HepG2 (cell line): ENCODE data around the gene ZFHX3. TPM values are rescaled to one million over a fixed set of nuclear protein-coding genes. Genes with fewer than 3 reads are reported as not detected.

Experiments used
- ARHGAP35 ChIP-seq: sonication (generic); formaldehyde crosslinking; IDR thresholded peaks from 2 replicates; pipeline ENCODE4 v1.9.0; 2022; ENCODE audit warnings: mild to moderate bottlenecking, inconsistent platforms, moderate library complexity, missing genetic modification reagents, borderline replicate concordance
- CBX2 ChIP-seq, 2 experiments: fragments of 200-600 bp in 1 of 2; sonication (generic); formaldehyde crosslinking in 1 of 2; IDR thresholded peaks; 2 replicates each; pipeline versions ENCODE4 v1.7.0 to v1.8.1; 2018 to 2022; ENCODE audit warnings: low read depth in 2 of 2, low read length in 1 of 2, mild to moderate bottlenecking in 1 of 2, missing genetic modification reagents in 1 of 2
- EED ChIP-seq: sonication (generic); formaldehyde crosslinking; IDR thresholded peaks from 2 replicates; pipeline ENCODE4 v1.5.0; 2020; ENCODE audit warnings: mild to moderate bottlenecking, missing genetic modification reagents
- GLMP ChIP-seq: sonication (generic); formaldehyde crosslinking; IDR thresholded peaks from 2 replicates; pipeline ENCODE4 v1.9.0; 2021; ENCODE audit warnings: missing genetic modification reagents, mild to moderate bottlenecking, borderline replicate concordance
- HCFC1 ChIP-seq: fragments of 150-350 bp; IDR thresholded peaks from 2 replicates; pipeline ENCODE4 v1.6.1; 2014; ENCODE audit warnings: low read depth, low read length
- HNRNPL ChIP-seq: fragments of 200-400 bp; formaldehyde crosslinking; IDR thresholded peaks from 2 replicates; pipeline ENCODE4 v1.6.1; 2017; ENCODE audit warnings: mild to moderate bottlenecking, low read depth, low read length
- MAFG ChIP-seq: sonication (generic); formaldehyde crosslinking; IDR thresholded peaks from 2 replicates; pipeline ENCODE4 v1.5.1; 2020; ENCODE audit warnings: mild to moderate bottlenecking, missing genetic modification reagents
- NBN ChIP-seq: fragments of 450-650 bp; conservative IDR thresholded peaks from 2 replicates; pipeline ENCODE4 v1.6.1; 2017
- NRL ChIP-seq: sonication (generic); formaldehyde crosslinking; IDR thresholded peaks from 2 replicates; pipeline ENCODE4 v1.5.0; 2020; ENCODE audit warnings: missing genetic modification reagents, mild to moderate bottlenecking, moderate library complexity, borderline replicate concordance
- PAWR ChIP-seq: sonication (generic); formaldehyde crosslinking; IDR thresholded peaks from 2 replicates; pipeline ENCODE4 v1.4.0; 2020; ENCODE audit warnings: missing genetic modification reagents, mild to moderate bottlenecking, borderline replicate concordance
- RAD51 ChIP-seq: fragments of 450-650 bp; IDR thresholded peaks from 2 replicates; pipeline ENCODE4 v1.6.1; 2016; ENCODE audit warnings: borderline replicate concordance
- RBM22 ChIP-seq: fragments of 200-400 bp; formaldehyde crosslinking; optimal IDR thresholded peaks from 2 replicates; pipeline ENCODE3; 2017; ENCODE audit warnings: mild to moderate bottlenecking, low read length, moderate library complexity
- SMARCC2 ChIP-seq: fragments of 450-650 bp; IDR thresholded peaks from 2 replicates; pipeline ENCODE4 v1.6.1; 2017; ENCODE audit warnings: antibody characterized with exemption, mild to moderate bottlenecking
- SP2 ChIP-seq: sonication (generic); formaldehyde crosslinking; IDR thresholded peaks from 2 replicates; pipeline ENCODE4 v1.5.1; 2020; ENCODE audit warnings: mild to moderate bottlenecking, missing genetic modification reagents
- SRY ChIP-seq: sonication (generic); formaldehyde crosslinking; IDR thresholded peaks from 2 replicates; pipeline ENCODE4 v1.8.0; 2022; ENCODE audit warnings: mild to moderate bottlenecking, missing genetic modification reagents
- ZNF136 ChIP-seq: sonication (generic); formaldehyde crosslinking; IDR thresholded peaks from 2 replicates; pipeline ENCODE4 v1.8.1; 2022; ENCODE audit warnings: low read depth, mild to moderate bottlenecking, moderate library complexity, missing genetic modification reagents
- ZNF160 ChIP-seq: sonication (generic); formaldehyde crosslinking; IDR thresholded peaks from 2 replicates; pipeline ENCODE4 v1.8.0; 2022; ENCODE audit warnings: mild to moderate bottlenecking, inconsistent platforms, missing genetic modification reagents
- ZNF329 ChIP-seq: sonication (generic); formaldehyde crosslinking; IDR thresholded peaks from 2 replicates; pipeline ENCODE4 v1.9.0; 2021; ENCODE audit warnings: low read depth, mild to moderate bottlenecking, missing genetic modification reagents
- ZNF441 ChIP-seq: sonication (generic); formaldehyde crosslinking; IDR thresholded peaks from 2 replicates; pipeline ENCODE4 v1.7.0; 2021; ENCODE audit warnings: missing genetic modification reagents, borderline replicate concordance
- ZNF547 ChIP-seq: sonication (generic); formaldehyde crosslinking; IDR thresholded peaks from 2 replicates; pipeline ENCODE4 v1.5.1; 2020; ENCODE audit warnings: mild to moderate bottlenecking, missing genetic modification reagents
- ZNF687 ChIP-seq: sonication (generic); formaldehyde crosslinking; IDR thresholded peaks from 2 replicates; pipeline ENCODE4 v1.5.1; 2020; ENCODE audit warnings: mild to moderate bottlenecking, missing genetic modification reagents, moderate library complexity
- ZNF841 ChIP-seq: sonication (generic); formaldehyde crosslinking; IDR thresholded peaks from 2 replicates; pipeline ENCODE4 v1.8.1; 2023; ENCODE audit warnings: missing genetic modification reagents, borderline replicate concordance
- ZZZ3 ChIP-seq: sonication (generic); formaldehyde crosslinking; IDR thresholded peaks from 2 replicates; pipeline ENCODE4 v1.4.0; 2020; ENCODE audit warnings: missing genetic modification reagents, mild to moderate bottlenecking, borderline replicate concordance
- polyA plus RNA-seq, 8 experiments: library from polyadenylated mRNA; depleted of rRNA in 3 of 8; stranded (reverse) in 7 of 8; unstranded in 1 of 8; fragments of >200 nt; fragmentation: Illumina TruSeq in 4 of 8; extraction: Trizol in 4 of 8; gene quantifications; 2 replicates each; pipeline versions ENCODE4 v1.2.1 to v1.2.3, GENCODE V29; 2011 to 2016; ENCODE audit warnings: low read depth in 4 of 8, missing spikeins in 1 of 8, mixed read lengths in 1 of 8; ENCODE audit not compliant: insufficient read depth in 1 of 8
- total RNA-seq, 5 experiments: library from RNA; depleted of rRNA; stranded (reverse); fragments of >200 nt; fragmentation: Illumina TruSeq; extraction: Trizol; gene quantifications; 2 replicates each; pipeline ENCODE4 v1.2.3, GENCODE V29; 2016; ENCODE audit warnings: low read depth in 1 of 5
- TF ChIP-seq, protein P1 (sequence below): sonication (generic); IDR thresholded peaks from 2 replicates; pipeline ENCODE4 v1.6.1; 2016; ENCODE audit warnings: low read depth, borderline replicate concordance

ZFHX3 gene
- total and polyA plus RNA-seq, 2 of the 13 experiments (the other 11 are each of a cell fraction or from before 2014, with no cell fraction given): 5.0 to 6.0 TPM

DNA sequence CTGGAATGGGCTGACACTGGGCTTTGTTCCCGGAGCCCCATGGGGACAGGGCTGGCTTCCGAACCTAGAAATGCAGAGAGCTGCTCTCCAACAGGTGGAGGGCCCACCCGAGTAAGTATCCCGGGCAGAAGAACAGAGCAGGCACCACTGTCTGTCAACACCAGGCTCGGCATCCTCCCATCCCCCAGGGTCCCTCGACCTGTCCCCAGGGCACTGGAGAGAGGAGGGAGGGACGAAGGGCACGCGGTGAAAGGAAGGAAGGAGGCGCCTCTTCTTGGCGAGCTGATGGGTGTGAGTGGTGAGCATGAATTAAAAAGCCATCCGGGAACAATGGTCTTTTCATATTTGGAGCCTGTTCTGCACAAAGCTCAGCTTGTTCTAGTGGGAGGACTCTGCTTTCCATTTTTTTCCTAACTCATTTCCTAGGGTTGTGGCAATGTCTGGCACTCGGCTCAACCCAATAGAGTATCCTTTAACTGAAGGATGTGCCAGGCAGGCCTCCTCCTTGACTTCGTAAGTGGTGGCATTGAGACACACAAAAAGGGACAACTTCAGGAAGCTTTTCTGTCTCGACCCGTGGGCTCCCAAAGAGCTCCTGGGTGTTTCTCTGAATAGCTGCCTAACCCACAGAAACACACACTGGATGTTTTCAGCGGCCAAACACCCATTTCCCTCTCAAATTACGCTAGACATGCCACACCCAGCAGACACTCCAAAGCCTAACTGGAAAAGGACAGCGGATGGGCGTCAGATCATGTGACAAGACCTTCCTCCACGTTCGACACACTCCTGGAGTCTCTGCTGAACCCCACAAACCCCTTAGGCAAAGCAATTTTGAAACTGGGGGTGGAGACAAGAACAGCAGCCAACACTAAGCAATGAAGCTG, 47.7 kb downstream of the ZFHX3 start (continued):
- TF ChIP-seq CBX2 (IDR thresholded peaks at IDR 0.05; ENCODE audit: low read depth, low read length) (no peak), CBX2 (CRISPR knock-in tag; IDR thresholded peaks at IDR 0.05; ENCODE audit: low read depth) (no peak), PAWR (CRISPR knock-in tag) (0 out of 2 replicates have a peak, but pooled peaks have one; percentile 13), NRL (CRISPR knock-in tag) (peak; percentile 70), ZNF160 (no peak), ARHGAP35 (CRISPR knock-in tag) (no peak), ZNF547 (CRISPR knock-in tag) (peak; percentile 56; the same call in 1 of the 2 replicates), ZNF441 (CRISPR knock-in tag) (peak; percentile 40; the same call in 1 of the 2 replicates), ZZZ3 (no peak), EED (CRISPR knock-in tag) (no peak; the same call in 1 of the 2 replicates), ZNF841 (CRISPR knock-in tag) (no peak), GLMP (CRISPR knock-in tag) (no peak), SRY (CRISPR knock-in tag) (no peak), ZNF687 (CRISPR knock-in tag) (peak; percentile 96), RAD51 (no peak), NBN (no peak), HNRNPL (peak; percentile 55; the same call in 1 of the 2 replicates), HCFC1 (no peak), RBM22 (no peak), ZNF136 (CRISPR knock-in tag) (peak; percentile 74; the same call in 1 of the 2 replicates), SMARCC2 (no peak), SP2 (CRISPR knock-in tag) (no peak), ZNF329 (CRISPR knock-in tag) (no peak), MAFG (CRISPR knock-in tag) (no peak)
- TF ChIP-seq, protein P1, sequence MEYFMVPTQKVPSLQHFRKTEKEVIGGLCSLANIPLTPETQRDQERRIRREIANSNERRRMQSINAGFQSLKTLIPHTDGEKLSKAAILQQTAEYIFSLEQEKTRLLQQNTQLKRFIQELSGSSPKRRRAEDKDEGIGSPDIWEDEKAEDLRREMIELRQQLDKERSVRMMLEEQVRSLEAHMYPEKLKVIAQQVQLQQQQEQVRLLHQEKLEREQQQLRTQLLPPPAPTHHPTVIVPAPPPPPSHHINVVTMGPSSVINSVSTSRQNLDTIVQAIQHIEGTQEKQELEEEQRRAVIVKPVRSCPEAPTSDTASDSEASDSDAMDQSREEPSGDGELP: peak; percentile 11; the same call in 1 of the 2 replicates
